Epithelial cell of proximal tubule (primary cell): ENCODE data around the gene FBXL19. TPM values are rescaled to one million over a fixed set of nuclear protein-coding genes. Genes with fewer than 3 reads are reported as not detected.

Source experiments
- DNase-seq: peaks from one replicate; pipeline ENCODE4 v3.0.0-alpha.2; 2011; ENCODE audit warnings: low read depth
- H3K4me3 ChIP-seq: 2 replicates; pipeline ENCODE4 v1.5.1; 2011; ENCODE audit warnings: low read depth, mild to moderate bottlenecking, low read length
- total RNA-seq: library from RNA; depleted of rRNA; stranded (reverse); fragments of >200 nt; gene quantifications from 2 replicates; pipeline ENCODE4 v1.2.3, GENCODE V29; 2015
- TF ChIP-seq, protein P1 (sequence below): conservative IDR thresholded peaks from 2 replicates; pipeline ENCODE4 v1.5.1; 2012; ENCODE audit warnings: low read depth, mild to moderate bottlenecking, low read length

Gene FBXL19
- total RNA-seq: 35.6 and 65.3 TPM in 2 replicates

DNA sequence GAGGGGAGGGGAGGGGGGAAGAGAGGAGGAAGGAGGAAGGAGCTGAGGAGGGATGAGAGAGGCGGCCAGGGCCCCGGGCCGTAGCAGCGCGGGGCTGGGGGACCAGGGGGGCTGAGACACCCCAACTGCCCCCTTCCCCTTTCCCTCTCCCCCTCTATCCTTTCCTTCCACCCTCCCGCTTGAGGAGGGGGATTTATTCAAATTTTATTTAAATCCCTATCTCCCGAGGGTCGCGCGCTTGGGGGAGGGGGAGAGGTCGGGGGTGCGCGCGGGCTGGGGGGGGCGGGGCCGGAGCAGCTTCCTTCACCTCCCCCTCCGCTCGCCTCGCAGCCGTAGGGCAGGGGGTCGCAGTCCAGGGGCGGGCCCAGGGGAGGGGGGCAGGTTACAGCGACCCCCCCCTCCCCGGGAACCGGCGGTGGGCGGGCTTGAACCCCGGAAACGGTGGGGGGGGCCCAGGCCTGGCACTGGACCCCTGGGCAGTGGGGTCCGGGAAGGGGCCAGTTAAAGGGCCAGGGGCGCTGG, at the start of gene FBXL19:
TSS of gene FBXL19 (plus strand) at position 19 of the 522 bp plus-strand sequence. CDS start 2,183 bp downstream, outside the sequence.
- TF ChIP-seq, protein P1, sequence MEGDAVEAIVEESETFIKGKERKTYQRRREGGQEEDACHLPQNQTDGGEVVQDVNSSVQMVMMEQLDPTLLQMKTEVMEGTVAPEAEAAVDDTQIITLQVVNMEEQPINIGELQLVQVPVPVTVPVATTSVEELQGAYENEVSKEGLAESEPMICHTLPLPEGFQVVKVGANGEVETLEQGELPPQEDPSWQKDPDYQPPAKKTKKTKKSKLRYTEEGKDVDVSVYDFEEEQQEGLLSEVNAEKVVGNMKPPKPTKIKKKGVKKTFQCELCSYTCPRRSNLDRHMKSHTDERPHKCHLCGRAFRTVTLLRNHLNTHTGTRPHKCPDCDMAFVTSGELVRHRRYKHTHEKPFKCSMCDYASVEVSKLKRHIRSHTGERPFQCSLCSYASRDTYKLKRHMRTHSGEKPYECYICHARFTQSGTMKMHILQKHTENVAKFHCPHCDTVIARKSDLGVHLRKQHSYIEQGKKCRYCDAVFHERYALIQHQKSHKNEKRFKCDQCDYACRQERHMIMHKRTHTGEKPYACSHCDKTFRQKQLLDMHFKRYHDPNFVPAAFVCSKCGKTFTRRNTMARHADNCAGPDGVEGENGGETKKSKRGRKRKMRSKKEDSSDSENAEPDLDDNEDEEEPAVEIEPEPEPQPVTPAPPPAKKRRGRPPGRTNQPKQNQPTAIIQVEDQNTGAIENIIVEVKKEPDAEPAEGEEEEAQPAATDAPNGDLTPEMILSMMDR: no peak
- DNase-seq: no peak
- peak within 1 kb of the TSS; percentile 70 for H3K4me3 ChIP-seq

- no peak for DNase-seq
- TF ChIP-seq, protein P1: no peak
- peak overlapping the region; percentile 72 for H3K4me3 ChIP-seq
Measured at GRCh38 chr16:30874244-30874820, 49.0 kb upstream of the FBXL19 start.

GRCh38 chr16:30874821-30875717, 48.3 kb upstream of the FBXL19 start:
- no peak for DNase-seq
- TF ChIP-seq, protein P1: no peak
- H3K4me3 ChIP-seq: peak overlapping the region; percentile 72

DNA sequence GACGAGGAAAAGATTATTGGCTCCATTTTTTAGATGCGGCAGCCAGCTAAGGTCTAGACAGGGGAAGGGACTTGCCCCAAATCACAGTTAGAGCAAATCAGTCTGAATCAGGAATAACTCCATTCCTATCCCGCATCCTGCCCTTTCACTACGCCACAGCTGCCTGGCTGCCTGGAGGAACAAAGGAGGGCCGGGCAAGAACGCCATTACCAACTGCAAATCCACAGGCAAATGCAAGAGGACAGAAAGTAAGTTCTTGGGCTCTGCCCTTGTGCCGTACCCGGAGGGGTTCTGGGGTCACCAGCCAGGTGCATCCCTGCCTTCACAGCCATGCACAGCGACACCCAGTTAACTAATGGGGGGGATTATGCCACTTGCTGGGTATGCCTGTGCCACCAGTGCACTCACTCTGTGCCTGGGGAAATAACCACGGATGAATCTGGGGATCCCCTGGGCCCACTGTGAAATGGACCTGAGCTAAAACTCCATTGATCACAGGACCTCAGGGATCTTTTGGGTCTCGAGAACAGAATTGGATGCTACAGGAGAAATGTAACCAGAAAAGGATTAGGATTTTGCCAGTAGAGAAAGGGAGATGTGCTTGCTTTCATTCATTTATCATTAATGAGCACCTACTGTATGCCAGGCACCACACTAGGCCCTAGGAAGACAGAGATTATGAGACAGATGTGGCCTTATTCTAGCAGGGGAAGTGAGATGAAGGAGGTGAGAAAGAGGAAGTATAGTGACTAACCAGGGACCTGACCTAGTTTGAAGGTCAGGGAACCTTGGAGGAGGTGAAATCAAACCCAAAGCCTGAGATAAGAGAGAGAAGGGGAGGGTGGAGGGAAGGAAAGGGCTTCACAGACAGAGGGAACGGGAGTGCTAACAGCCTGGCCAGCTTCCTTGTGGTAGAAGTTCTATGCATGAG, 47.2 kb upstream of the FBXL19 start:
- no peak for DNase-seq
- H3K4me3 ChIP-seq: peak overlapping the region; percentile 72
- TF ChIP-seq, protein P1: no peak

DNA sequence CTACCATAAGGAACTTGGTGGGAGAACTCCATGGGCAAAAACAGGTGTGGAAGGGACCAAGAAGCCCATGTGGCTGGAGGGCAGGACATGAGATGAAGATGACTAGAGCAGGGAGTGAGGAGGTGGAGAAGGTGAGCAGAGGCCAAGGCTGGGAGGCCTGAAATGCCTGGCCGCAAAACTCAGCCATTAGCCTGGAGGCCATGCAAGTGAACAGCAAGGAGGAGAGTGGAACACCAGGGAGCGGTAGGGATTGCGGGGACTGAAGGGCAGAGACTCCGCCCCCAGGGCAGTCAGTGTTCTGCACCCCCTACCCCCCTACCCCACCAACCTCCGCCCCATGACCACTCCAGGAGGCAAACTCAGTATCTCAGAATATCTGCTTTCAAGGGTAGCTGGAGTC, 46.5 kb upstream of the FBXL19 start:
- no peak for DNase-seq
- TF ChIP-seq, protein P1: no peak
- peak overlapping the region; percentile 72 for H3K4me3 ChIP-seq
